ENCODE data around the gene GPR68. TPM values are rescaled to one million over a fixed set of nuclear protein-coding genes. Genes with fewer than 3 reads are reported as not detected.
"Not testable (repeated sequence)": the region's sequence is repeated elsewhere in the genome, so short reads cannot be mapped to it uniquely, and the experiment has no call there.

The GPR68 gene
- total RNA-seq, 1 donor from 2014 or later, result 4.2 TPM

- TF ChIP-seq POLR2A (IDR thresholded peaks at IDR 0.05) (no peak), POLR2AphosphoS5 (IDR thresholded peaks at IDR 0.05; ENCODE audit: insufficient read depth in 1 of 2, low read depth in 1 of 2) (no peak)
- TF ChIP-seq, protein P1, sequence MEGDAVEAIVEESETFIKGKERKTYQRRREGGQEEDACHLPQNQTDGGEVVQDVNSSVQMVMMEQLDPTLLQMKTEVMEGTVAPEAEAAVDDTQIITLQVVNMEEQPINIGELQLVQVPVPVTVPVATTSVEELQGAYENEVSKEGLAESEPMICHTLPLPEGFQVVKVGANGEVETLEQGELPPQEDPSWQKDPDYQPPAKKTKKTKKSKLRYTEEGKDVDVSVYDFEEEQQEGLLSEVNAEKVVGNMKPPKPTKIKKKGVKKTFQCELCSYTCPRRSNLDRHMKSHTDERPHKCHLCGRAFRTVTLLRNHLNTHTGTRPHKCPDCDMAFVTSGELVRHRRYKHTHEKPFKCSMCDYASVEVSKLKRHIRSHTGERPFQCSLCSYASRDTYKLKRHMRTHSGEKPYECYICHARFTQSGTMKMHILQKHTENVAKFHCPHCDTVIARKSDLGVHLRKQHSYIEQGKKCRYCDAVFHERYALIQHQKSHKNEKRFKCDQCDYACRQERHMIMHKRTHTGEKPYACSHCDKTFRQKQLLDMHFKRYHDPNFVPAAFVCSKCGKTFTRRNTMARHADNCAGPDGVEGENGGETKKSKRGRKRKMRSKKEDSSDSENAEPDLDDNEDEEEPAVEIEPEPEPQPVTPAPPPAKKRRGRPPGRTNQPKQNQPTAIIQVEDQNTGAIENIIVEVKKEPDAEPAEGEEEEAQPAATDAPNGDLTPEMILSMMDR (IDR thresholded peaks at IDR 0.05), result no peak
- intact Hi-C loops (cut with DNase I), result no loop called here
These were observed 58.8 kb downstream of the GPR68 start for GRCh38 chr14:91185721-91186120.

DNA sequence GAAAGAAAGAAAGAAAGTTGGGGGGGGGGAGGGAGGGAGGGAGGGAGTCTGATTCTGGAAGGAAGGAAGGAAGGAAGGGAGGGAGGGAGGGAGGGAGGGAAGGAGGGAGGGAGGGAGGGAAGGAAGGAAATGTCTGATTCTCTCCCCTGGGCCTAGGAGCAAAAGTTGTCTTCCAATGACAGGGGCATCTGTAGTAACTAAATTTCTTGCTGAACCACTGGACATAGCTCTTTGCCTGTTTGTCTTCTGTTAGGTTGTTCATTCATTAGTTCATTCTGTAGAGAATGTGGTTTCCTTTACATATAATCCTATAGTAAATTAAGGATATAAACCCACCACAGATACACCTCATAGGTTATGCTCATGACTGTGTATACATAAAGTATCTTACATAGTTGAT, 59.9 kb downstream of the GPR68 start:
- no peaks in the 10 kb centered on the region for H3K27me3 ChIP-seq
- H3K4me1 ChIP-seq, result no peaks in the 10 kb centered on the region
- DNase-seq (ENCODE audit: extremely low spot score in 2 of 2), result no peak
- intact Hi-C loops (cut with DNase I), result no loop called here
- H3K27ac ChIP-seq, result no peak overlapping the region
- H3K36me3 ChIP-seq, result peaks cover 0 to 53% of the 10 kb centered on the region in 2 donors
- no peak for TF ChIP-seq POLR2A (IDR thresholded peaks at IDR 0.05)
- TF ChIP-seq, protein P1 (IDR thresholded peaks at IDR 0.05), result no peak
- no peak for TF ChIP-seq POLR2AphosphoS5 (IDR thresholded peaks at IDR 0.05; ENCODE audit: insufficient read depth in 1 of 2, low read depth in 1 of 2)
- H3K9me3 ChIP-seq, result no peaks in the 10 kb centered on the region
- H3K4me3 ChIP-seq, result no peak overlapping the region

More at GRCh38 chr14:91185721-91186120, 58.8 kb downstream of the GPR68 start:
- Histone ChIP-seq H3K36me3 (peaks cover 0 to 58% of the 10 kb centered on the region in 2 donors), H3K4me3 (no peak overlapping the region), H3K27ac (no peak overlapping the region), H3K27me3 (no peaks in the 10 kb centered on the region), H3K4me1 (no peaks in the 10 kb centered on the region), H3K9me3 (no peaks in the 10 kb centered on the region)
- DNase-seq (ENCODE audit: extremely low spot score in 2 of 2), result no peak

GRCh38 chr14:91182753-91183152, 61.8 kb downstream of the GPR68 start:
- H3K4me1 ChIP-seq; intact Hi-C loops (cut with DNase I); H3K27me3 ChIP-seq; H3K4me3 ChIP-seq; H3K9me3 ChIP-seq; DNase-seq (ENCODE audit: extremely low spot score in 2 of 2); H3K27ac ChIP-seq: not testable (repeated sequence)
- H3K36me3 ChIP-seq, result peaks cover 0 to 42% of the 10 kb centered on the region in 2 donors

Other genes with a start within 250 kb of the GPR68 start
- 5.2 TPM for gene RPS6KA5, start 184.1 kb downstream of the GPR68 start, total RNA-seq
- gene DGLUCY, start 130.6 kb downstream of the GPR68 start, total RNA-seq, result 57.0 TPM
- 42.2 TPM for gene CCDC88C, start 173.1 kb upstream of the GPR68 start, total RNA-seq

Data from vagina (tissue), 2 donors.